ENCODE measurements around the gene GPA33.

Gene GPA33

DNA sequence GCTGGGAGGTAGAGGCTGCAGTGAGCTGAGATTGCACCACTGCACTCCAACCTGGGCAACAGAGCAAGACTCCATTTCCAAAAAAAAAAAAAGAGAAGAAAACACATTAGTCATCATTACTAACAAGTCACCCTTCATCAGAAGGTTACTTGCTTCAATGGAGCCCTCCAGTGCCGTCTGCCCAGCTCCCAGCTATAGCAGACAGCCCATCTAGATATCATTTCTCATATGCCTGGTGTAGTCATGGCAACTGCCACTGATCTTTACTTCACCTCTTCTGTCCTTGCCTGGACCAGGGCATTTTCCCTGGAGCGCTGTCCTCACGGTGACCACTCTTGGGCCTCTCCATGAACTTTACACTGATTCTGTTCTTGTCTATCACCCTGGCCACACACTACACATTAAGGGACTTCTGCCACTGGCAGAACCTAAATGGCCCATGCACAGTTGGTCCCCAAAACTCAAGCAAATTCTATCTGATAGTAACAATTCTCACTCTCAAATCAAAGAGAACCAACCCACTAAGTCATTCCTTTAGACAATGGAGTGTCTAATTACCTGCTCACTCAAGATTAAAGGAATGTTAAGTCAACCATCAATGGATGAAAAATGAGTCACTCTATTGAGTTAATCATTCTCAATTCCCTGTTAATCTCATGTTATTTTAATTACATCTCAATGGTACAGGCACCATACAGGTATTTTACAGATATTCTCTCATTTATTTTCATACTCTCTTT, 12.9 kb downstream of the GPA33 start (continued):
- TF ChIP-seq ZNF426 (tag by site-specific recombination; IDR thresholded peaks at IDR 0.05) (no peak), ZBTB49 (tag by site-specific recombination; IDR thresholded peaks at IDR 0.05; ENCODE audit: low read depth) (no peak), ZNF223 (tag by site-specific recombination; IDR thresholded peaks at IDR 0.05) (no peak), ZFP69B (tag by site-specific recombination; IDR thresholded peaks at IDR 0.05) (no peak)
- TF ChIP-seq, protein P1, sequence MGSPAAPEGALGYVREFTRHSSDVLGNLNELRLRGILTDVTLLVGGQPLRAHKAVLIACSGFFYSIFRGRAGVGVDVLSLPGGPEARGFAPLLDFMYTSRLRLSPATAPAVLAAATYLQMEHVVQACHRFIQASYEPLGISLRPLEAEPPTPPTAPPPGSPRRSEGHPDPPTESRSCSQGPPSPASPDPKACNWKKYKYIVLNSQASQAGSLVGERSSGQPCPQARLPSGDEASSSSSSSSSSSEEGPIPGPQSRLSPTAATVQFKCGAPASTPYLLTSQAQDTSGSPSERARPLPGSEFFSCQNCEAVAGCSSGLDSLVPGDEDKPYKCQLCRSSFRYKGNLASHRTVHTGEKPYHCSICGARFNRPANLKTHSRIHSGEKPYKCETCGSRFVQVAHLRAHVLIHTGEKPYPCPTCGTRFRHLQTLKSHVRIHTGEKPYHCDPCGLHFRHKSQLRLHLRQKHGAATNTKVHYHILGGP (tag by site-specific recombination; IDR thresholded peaks at IDR 0.05) = no peak

DNA sequence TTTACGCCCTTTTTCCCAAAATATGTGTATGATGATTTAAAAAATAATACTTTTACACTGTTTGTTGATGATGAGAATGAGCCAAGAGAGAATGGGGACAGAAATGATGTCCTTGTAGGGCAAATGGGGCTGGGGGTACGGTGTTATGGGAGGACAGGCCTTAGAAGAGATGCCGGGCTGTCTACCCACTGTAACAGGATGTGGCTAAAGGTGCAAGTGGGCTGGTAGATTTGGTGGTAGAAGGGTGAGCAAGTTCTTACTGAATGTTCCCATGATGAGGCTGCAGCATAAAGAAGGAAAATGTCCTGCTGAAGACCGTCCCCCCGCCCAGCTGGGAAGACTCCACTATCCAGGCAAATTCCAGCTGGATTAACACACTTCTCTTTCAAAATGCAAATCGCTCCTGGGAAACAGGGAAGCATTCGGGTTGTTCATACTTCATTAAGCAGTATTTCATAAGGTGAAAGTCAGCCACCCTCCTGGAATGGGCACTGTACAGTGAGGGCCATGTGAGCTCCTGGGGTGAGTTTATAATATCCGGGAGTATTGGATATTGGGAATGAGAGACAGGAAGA, 14.0 kb downstream of the GPA33 start:
- H3K4me3 ChIP-seq (ENCODE audit: low read depth, low read length) = no peak overlapping the region
- no peaks in the 10 kb centered on the region for H3K9me3 ChIP-seq (ENCODE audit: control insufficient read depth, insufficient read depth, low read depth, low read length)
- ChIA-PET CTCF (interaction anchor here (0.8 to 1.0 kb wide), 2 partner anchors 9 to 40 kb away, joined by 3 to 4 read pairs; no protein-coding TSS in a partner anchor), POLR2A (interaction anchor here (0.7 kb wide), 1 partner anchor 258 kb away, joined by 5 read pairs; no protein-coding TSS in a partner anchor)
- no peaks in the 10 kb centered on the region for H3K4me1 ChIP-seq (ENCODE audit: control insufficient read depth, insufficient read depth, low read length)
- H3K27ac ChIP-seq (ENCODE audit: extremely low read depth, low read depth, low read length) = no peak overlapping the region
- H3K36me3 ChIP-seq (ENCODE audit: control insufficient read depth in 2 of 2, insufficient read depth in 1 of 2, low read length in 2 of 2) = no peaks in the 10 kb centered on the region
- TF ChIP-seq SCRT2 (tag by site-specific recombination; IDR thresholded peaks at IDR 0.05) (no peak), ZNF202 (tag by site-specific recombination; IDR thresholded peaks at IDR 0.05; ENCODE audit: borderline replicate concordance) (no peak), ZNF24 (tag by site-specific recombination; IDR thresholded peaks at IDR 0.05) (no peak), SCRT1 (tag by site-specific recombination; IDR thresholded peaks at IDR 0.05; ENCODE audit: borderline replicate concordance) (no peak), ZFP3 (tag by site-specific recombination; IDR thresholded peaks at IDR 0.05; ENCODE audit: low read depth) (no peak), ZNF274 (IDR thresholded peaks at IDR 0.05; ENCODE audit: low read length) (no peak), ZNF274 (tag by site-specific recombination; IDR thresholded peaks at IDR 0.05; ENCODE audit: borderline replicate concordance) (no peak), ZXDB (tag by site-specific recombination; IDR thresholded peaks at IDR 0.05) (no peak), ZNF660 (tag by site-specific recombination; IDR thresholded peaks at IDR 0.05) (no peak), ZNF416 (tag by site-specific recombination; IDR thresholded peaks at IDR 0.05) (no peak), REPIN1 (tag by site-specific recombination; IDR thresholded peaks at IDR 0.05; ENCODE audit: low read depth) (no peak), ZNF423 (tag by site-specific recombination; IDR thresholded peaks at IDR 0.05) (no peak), ZNF510 (tag by site-specific recombination; IDR thresholded peaks at IDR 0.05; ENCODE audit: insufficient replicate concordance) (no peak), WT1 (tag by site-specific recombination; IDR thresholded peaks at IDR 0.05) (no peak), ZNF132 (tag by site-specific recombination; IDR thresholded peaks at IDR 0.05; ENCODE audit: borderline replicate concordance) (no peak), ZNF10 (tag by site-specific recombination; IDR thresholded peaks at IDR 0.05) (no peak), ZNF366 (tag by site-specific recombination; conservative IDR thresholded peaks at IDR 0.05) (no peak), ZNF561 (tag by site-specific recombination; IDR thresholded peaks at IDR 0.05; ENCODE audit: borderline replicate concordance) (no peak)
- TF ChIP-seq, protein P2, sequence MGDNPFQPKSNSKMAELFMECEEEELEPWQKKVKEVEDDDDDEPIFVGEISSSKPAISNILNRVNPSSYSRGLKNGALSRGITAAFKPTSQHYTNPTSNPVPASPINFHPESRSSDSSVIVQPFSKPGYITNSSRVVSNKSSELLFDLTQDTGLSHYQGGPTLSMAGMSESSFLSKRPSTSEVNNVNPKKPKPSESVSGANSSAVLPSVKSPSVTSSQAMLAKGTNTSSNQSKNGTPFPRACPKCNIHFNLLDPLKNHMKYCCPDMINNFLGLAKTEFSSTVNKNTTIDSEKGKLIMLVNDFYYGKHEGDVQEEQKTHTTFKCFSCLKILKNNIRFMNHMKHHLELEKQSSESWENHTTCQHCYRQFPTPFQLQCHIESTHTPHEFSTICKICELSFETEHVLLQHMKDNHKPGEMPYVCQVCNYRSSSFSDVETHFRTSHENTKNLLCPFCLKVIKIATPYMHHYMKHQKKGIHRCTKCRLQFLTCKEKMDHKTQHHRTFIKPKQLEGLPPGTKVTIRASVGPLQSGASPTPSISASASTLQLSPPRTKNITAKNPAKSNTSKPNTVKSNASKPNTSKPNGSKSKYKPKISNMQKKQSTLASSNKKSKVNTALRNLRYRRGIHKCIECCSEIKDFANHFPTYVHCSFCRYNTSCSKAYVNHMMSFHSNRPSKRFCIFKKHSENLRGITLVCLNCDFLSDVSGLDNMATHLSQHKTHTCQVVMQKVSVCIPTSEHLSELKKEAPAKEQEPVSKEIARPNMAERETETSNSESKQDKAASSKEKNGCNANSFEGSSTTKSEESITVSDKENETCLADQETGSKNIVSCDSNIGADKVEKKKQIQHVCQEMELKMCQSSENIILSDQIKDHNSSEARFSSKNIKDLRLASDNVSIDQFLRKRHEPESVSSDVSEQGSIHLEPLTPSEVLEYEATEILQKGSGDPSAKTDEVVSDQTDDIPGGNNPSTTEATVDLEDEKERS (tag by site-specific recombination; IDR thresholded peaks at IDR 0.05) = no peak
